K562 (cell line): ENCODE results near the gene MARS1. TPM values are rescaled to one million over a fixed set of nuclear protein-coding genes. Genes with fewer than 3 reads are reported as not detected.

ENCODE experiments used
- CBFA2T3 ChIP-seq: fragments of 450-650 bp; IDR thresholded peaks from 2 replicates; pipeline ENCODE4 v1.6.1; 2017
- CCNT2 ChIP-seq: IDR thresholded peaks from 2 replicates; pipeline ENCODE4 v1.6.1; 2011; ENCODE audit warnings: borderline replicate concordance, low read depth, mild to moderate bottlenecking, moderate library complexity, mixed read lengths, low read length; ENCODE audit not compliant: insufficient read length; ENCODE audit errors: extremely low read depth
- FOXA1 ChIP-seq: fragments of 450-650 bp; IDR thresholded peaks from 2 replicates; pipeline ENCODE4 v1.6.1; 2016; ENCODE audit warnings: mild to moderate bottlenecking, borderline replicate concordance
- GTF2A2 ChIP-seq: IDR thresholded peaks from 2 replicates; pipeline ENCODE4 v1.6.1; 2016; ENCODE audit warnings: mild to moderate bottlenecking, missing genetic modification characterization, missing compliant biosample characterization
- HDAC1 ChIP-seq, 2 experiments: fragments of 450-650 bp; IDR thresholded peaks; 2 replicates each; pipeline ENCODE4 v1.6.1; 2016 to 2017; ENCODE audit warnings: inconsistent platforms in 1 of 2, mild to moderate bottlenecking in 1 of 2, moderate library complexity in 1 of 2
- LCOR ChIP-seq: sonication (generic); formaldehyde crosslinking; IDR thresholded peaks from 2 replicates; pipeline ENCODE4 v1.8.0; 2022; ENCODE audit warnings: mild to moderate bottlenecking, missing genetic modification reagents
- NCOA6 ChIP-seq: fragments of 450-650 bp; IDR thresholded peaks from 2 replicates; pipeline ENCODE4 v1.6.1; 2017; ENCODE audit warnings: mild to moderate bottlenecking
- NR4A1 ChIP-seq, 2 experiments: fragments of 250-450 bp in 1 of 2; fragments of 450-650 bp in 1 of 2; sonication (Bioruptor Pico) in 1 of 2; IDR thresholded peaks; 2 replicates each; pipeline versions ENCODE4 v1.4.0 to v1.6.1; 2016 to 2020; ENCODE audit warnings: mild to moderate bottlenecking in 2 of 2, missing compliant biosample characterization in 1 of 2, missing genetic modification characterization in 1 of 2, moderate library complexity in 1 of 2
- NUFIP1 ChIP-seq: fragments of 450-650 bp; IDR thresholded peaks from 2 replicates; pipeline ENCODE4 v1.6.1; 2018; ENCODE audit not compliant: partially characterized antibody
- RB1 ChIP-seq: fragments of 450-650 bp; IDR thresholded peaks from 2 replicates; pipeline ENCODE4 v1.6.1; 2017; ENCODE audit warnings: low read depth, mild to moderate bottlenecking
- RBFOX2 ChIP-seq: fragments of 200-400 bp; formaldehyde crosslinking; IDR thresholded peaks from 2 replicates; pipeline ENCODE4 v1.6.1; 2017; ENCODE audit warnings: low read depth, mild to moderate bottlenecking, low read length, moderate library complexity
- RCOR1 ChIP-seq, 2 experiments: IDR thresholded peaks; 2 replicates each; pipeline ENCODE4 v1.6.1; 2012; ENCODE audit warnings: low read depth in 2 of 2, low read length in 2 of 2, borderline replicate concordance in 1 of 2, improper control_type of control experiment in 1 of 2
- SOX6 ChIP-seq: fragments of 450-650 bp; IDR thresholded peaks from 2 replicates; pipeline ENCODE4 v1.6.1; 2014; ENCODE audit warnings: mild to moderate bottlenecking
- STAT5B ChIP-seq: fragments of 250-450 bp; sonication (Bioruptor Pico); IDR thresholded peaks from 2 replicates; pipeline ENCODE4 v1.8.0; 2021; ENCODE audit warnings: mild to moderate bottlenecking, inconsistent platforms
- TBP ChIP-seq: optimal IDR thresholded peaks from 2 replicates; pipeline ENCODE3; 2011; ENCODE audit warnings: low read depth, low read length, improper control_type of control experiment
- TEAD1 ChIP-seq, 2 experiments: fragments of 450-650 bp in 1 of 2; sonication (generic) in 1 of 2; formaldehyde crosslinking; IDR thresholded peaks; 2 replicates each; pipeline versions ENCODE4 v1.4.0 to v1.8.0; 2020 to 2022; ENCODE audit warnings: mild to moderate bottlenecking in 2 of 2, missing genetic modification reagents in 1 of 2
- TSC22D4 ChIP-seq: fragments of 450-650 bp; IDR thresholded peaks from 2 replicates; pipeline ENCODE4 v1.6.1; 2016; ENCODE audit warnings: missing genetic modification characterization, missing biosample characterization, control low read depth
- ZC3H11A ChIP-seq: IDR thresholded peaks from 2 replicates; pipeline ENCODE4 v1.6.1; 2012; ENCODE audit warnings: low read depth, low read length, improper control_type of control experiment
- ZFP1 ChIP-seq: fragments of 450-650 bp; formaldehyde crosslinking; IDR thresholded peaks from 2 replicates; pipeline ENCODE4 v1.4.0; 2020; ENCODE audit warnings: mild to moderate bottlenecking, mixed read lengths
- ZNF592 ChIP-seq: fragments of 450-650 bp; IDR thresholded peaks from 2 replicates; pipeline ENCODE4 v1.6.1; 2017; ENCODE audit warnings: antibody characterized with exemption, mild to moderate bottlenecking
- ZNF699 ChIP-seq: fragments of 250-450 bp; sonication (Bioruptor Pico); IDR thresholded peaks from 2 replicates; pipeline ENCODE4 v1.8.0; 2021; ENCODE audit warnings: mild to moderate bottlenecking, moderate library complexity; ENCODE audit not compliant: insufficient replicate concordance
- polyA plus RNA-seq, 8 experiments: library from polyadenylated mRNA; depleted of rRNA in 4 of 8; stranded (reverse) in 5 of 8; unstranded in 3 of 8; fragments of >200 nt; fragmentation: Nextera tagmentation in 2 of 8; fragmentation: Illumina TruSeq in 1 of 8; extraction: Ambion mirVana in 2 of 8; extraction: Trizol in 1 of 8; gene quantifications; 2 replicates each; pipeline versions ENCODE4 v1.2.1 to v1.2.3, GENCODE V29; 2011 to 2014; ENCODE audit warnings: inconsistent platforms in 1 of 8, missing spikeins in 1 of 8
- total RNA-seq, 7 experiments: library from RNA; depleted of rRNA in 6 of 7; stranded (reverse); fragments of >200 nt in 6 of 7; fragmentation: Illumina TruSeq in 2 of 7; extraction: Trizol in 2 of 7; gene quantifications; 2 replicates each; pipeline versions ENCODE4 v1.2.1 to v1.2.3, GENCODE V29; 2011 to 2021; ENCODE audit warnings: low replicate concordance in 1 of 7
- TF ChIP-seq, protein P1 (sequence below), 2 experiments: fragments of 200-800 bp in 1 of 2; sonication (Bioruptor generic) in 1 of 2; sonication (generic) in 1 of 2; formaldehyde crosslinking in 1 of 2; IDR thresholded peaks in 1 of 2; conservative IDR thresholded peaks in 1 of 2; 2 replicates each; pipeline versions ENCODE4 v1.5.0 to v1.6.1; 2016 to 2020; ENCODE audit warnings: missing compliant biosample characterization in 1 of 2, missing genetic modification characterization in 1 of 2, missing genetic modification reagents in 1 of 2

The MARS1 gene
- total and polyA plus RNA-seq, 9 of the 15 experiments (the other 6 are each of a cell fraction or from before 2014, with no cell fraction given), result 117 to 382 (median 220) TPM

DNA sequence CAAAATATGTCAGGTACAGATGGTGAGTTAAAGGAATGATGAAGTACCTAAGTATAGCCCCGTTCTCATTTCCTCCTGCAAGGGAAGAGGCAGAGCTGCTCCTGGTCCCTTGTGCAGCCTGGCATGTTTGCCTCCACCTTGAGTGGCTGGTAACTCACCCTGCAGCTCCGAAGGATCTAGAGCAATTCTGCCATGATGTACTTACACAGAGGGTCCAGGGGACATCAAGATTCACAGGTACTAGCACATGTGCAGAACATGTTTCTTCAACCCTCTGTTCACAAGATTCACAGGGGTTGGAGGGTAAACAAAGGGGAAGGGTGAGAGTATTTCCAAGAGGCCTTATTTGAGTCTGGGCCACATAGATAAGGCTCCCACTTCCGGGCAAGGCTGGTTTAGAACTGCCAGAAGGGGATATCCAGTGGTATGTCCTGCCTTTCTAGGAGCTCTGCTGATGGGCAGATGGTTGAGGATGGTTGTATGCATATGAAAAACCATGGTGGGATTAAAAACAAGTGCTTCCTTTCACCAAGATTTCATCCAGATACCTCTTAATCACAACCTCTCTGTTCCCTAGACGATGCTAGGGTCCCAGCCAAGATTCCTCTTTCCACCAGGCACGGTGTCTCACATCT lies 51.4 kb downstream of the MARS1 start (continued):
- peak; percentile 26 for TF ChIP-seq NUFIP1
- TF ChIP-seq HDAC1 (IDR thresholded peaks at IDR 0.05), result peak in 1 of 2 experiments; percentile 82; a peak in 2 of 4 replicates
- no peak for TF ChIP-seq GTF2A2
- TF ChIP-seq TSC22D4, result no peak
- TF ChIP-seq RCOR1 (IDR thresholded peaks at IDR 0.05; ENCODE audit: borderline replicate concordance in 1 of 2, low read depth in 2 of 2, low read length in 2 of 2), result peak in 1 of 2 experiments; percentile 85; a peak in 2 of 4 replicates
- TF ChIP-seq RB1, result no peak
- no peak for TF ChIP-seq ZNF699 (CRISPR knock-in tag)
- TF ChIP-seq NCOA6, result no peak
- no peak for TF ChIP-seq ZFP1 (CRISPR knock-in tag)
- peak; percentile 11 to 28; a peak in 2 of 4 replicates for TF ChIP-seq TEAD1 (CRISPR knock-in tag; IDR thresholded peaks at IDR 0.05)
- no peak for TF ChIP-seq ZC3H11A
- no peak for TF ChIP-seq RBFOX2
- TF ChIP-seq STAT5B, result no peak
- TF ChIP-seq CCNT2, result no peak
- TF ChIP-seq ZNF592, result peak; percentile 97
- TF ChIP-seq, protein P1, sequence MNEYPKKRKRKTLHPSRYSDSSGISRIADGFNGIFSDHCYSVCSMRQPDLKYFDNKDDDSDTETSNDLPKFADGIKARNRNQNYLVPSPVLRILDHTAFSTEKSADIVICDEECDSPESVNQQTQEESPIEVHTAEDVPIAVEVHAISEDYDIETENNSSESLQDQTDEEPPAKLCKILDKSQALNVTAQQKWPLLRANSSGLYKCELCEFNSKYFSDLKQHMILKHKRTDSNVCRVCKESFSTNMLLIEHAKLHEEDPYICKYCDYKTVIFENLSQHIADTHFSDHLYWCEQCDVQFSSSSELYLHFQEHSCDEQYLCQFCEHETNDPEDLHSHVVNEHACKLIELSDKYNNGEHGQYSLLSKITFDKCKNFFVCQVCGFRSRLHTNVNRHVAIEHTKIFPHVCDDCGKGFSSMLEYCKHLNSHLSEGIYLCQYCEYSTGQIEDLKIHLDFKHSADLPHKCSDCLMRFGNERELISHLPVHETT (CRISPR knock-in tag; conservative IDR thresholded peaks at IDR 0.05 in 1 of 2, IDR thresholded peaks at IDR 0.05 in 1 of 2), result peak in 1 of 2 experiments; percentile 84; a peak in 2 of 4 replicates
- TF ChIP-seq FOXA1, result peak; percentile 72; the same call in 1 of the 2 replicates
- TF ChIP-seq SOX6, result peak; percentile 88
- peak; percentile 36; the same call in 1 of the 2 replicates for TF ChIP-seq LCOR
- TF ChIP-seq TBP, result peak; percentile 61
- TF ChIP-seq CBFA2T3, result peak; percentile 96
- peak; percentile 66; the same call in 1 of the 2 replicates for TF ChIP-seq NR4A1 (CRISPR knock-in tag; IDR thresholded peaks at IDR 0.05)
- TF ChIP-seq NR4A1 (tag; IDR thresholded peaks at IDR 0.05), result no peak; the same call in 1 of the 2 replicates
